Neural cell (in vitro differentiated cells): ENCODE results near the gene CD1C. TPM values are rescaled to one million over a fixed set of nuclear protein-coding genes. Genes with fewer than 3 reads are reported as not detected.

Experiments
- H2AFZ ChIP-seq: fragments of 200-600, 300-800 bp; sonication (generic), shearing (Covaris generic); 2 replicates; pipeline ENCODE4 v1.6.0; 2014; ENCODE audit warnings: low read depth, mild to moderate bottlenecking, antibody characterized with exemption, low read length, moderate library complexity
- H3F3A ChIP-seq: fragments of 200-600 bp; shearing (Covaris generic); 2 replicates; pipeline ENCODE4 v1.6.1; 2016; ENCODE audit warnings: mild to moderate bottlenecking, moderate library complexity, mixed read lengths, antibody characterized with exemption, low read length; ENCODE audit not compliant: insufficient read depth, poor library complexity, severe bottlenecking
- H3K27ac ChIP-seq: fragments of 200-600, 300-800 bp; sonication (generic), shearing (Covaris generic); 2 replicates; pipeline ENCODE4 v1.5.1; 2014; ENCODE audit warnings: mild to moderate bottlenecking, low read length, moderate library complexity
- H3K27me3 ChIP-seq: fragments of 300-800, 200-600 bp; sonication (generic), shearing (Covaris generic); 2 replicates; pipeline ENCODE4 v1.6.0; 2014; ENCODE audit warnings: mild to moderate bottlenecking, low read depth, low read length, moderate library complexity; ENCODE audit not compliant: insufficient read depth
- H3K36me3 ChIP-seq: fragments of 300-800, 200-600 bp; sonication (generic), shearing (Covaris generic); 2 replicates; pipeline ENCODE4 v1.5.1; 2014; ENCODE audit warnings: mild to moderate bottlenecking, antibody characterized with exemption, low read length, moderate library complexity; ENCODE audit not compliant: insufficient read depth
- H3K4me2 ChIP-seq: fragments of 300-800, 200-600 bp; sonication (generic), shearing (Covaris generic); 2 replicates; pipeline ENCODE4 v1.6.0; 2014; ENCODE audit warnings: mild to moderate bottlenecking, low read length
- H3K4me3 ChIP-seq: fragments of 300-800, 200-600 bp; sonication (generic), shearing (Covaris generic); 2 replicates; pipeline ENCODE4 v1.5.1; 2014; ENCODE audit warnings: mild to moderate bottlenecking, low read length, moderate library complexity
- H3K79me2 ChIP-seq: fragments of 200-600 bp; shearing (Covaris generic); replicated peaks from 2 replicates; pipeline ENCODE4 v1.6.0; 2014; ENCODE audit warnings: mild to moderate bottlenecking, low read length, moderate library complexity; ENCODE audit not compliant: insufficient read depth
- H3K9ac ChIP-seq: fragments of 300-800, 200-600 bp; sonication (generic), shearing (Covaris generic); 2 replicates; pipeline ENCODE4 v1.6.1; 2016; ENCODE audit warnings: mild to moderate bottlenecking, low read length, mixed read lengths
- H3K9me2 ChIP-seq: fragments of 200-600 bp; shearing (Covaris generic); 2 replicates; pipeline ENCODE4 v1.6.1; 2016; ENCODE audit warnings: mild to moderate bottlenecking, low read length, mixed read lengths; ENCODE audit not compliant: insufficient read depth
- H3K9me3 ChIP-seq: fragments of 200-600, 300-800 bp; sonication (generic), shearing (Covaris generic); 2 replicates; pipeline ENCODE4 v1.6.1; 2016; ENCODE audit warnings: mild to moderate bottlenecking, mixed run types, low read length, moderate library complexity, mixed read lengths
- H4K20me1 ChIP-seq: fragments of 200-600 bp; shearing (Covaris generic); 2 replicates; pipeline ENCODE4 v1.6.1; 2016; ENCODE audit warnings: mild to moderate bottlenecking, mixed run types; ENCODE audit not compliant: insufficient read depth
- EP300 ChIP-seq: fragments of 450-650 bp; conservative IDR thresholded peaks from 2 replicates; pipeline ENCODE4 v1.6.1; 2014; ENCODE audit warnings: antibody characterized with exemption, mild to moderate bottlenecking, moderate library complexity; ENCODE audit not compliant: poor library complexity, severe bottlenecking
- EZH2 ChIP-seq: fragments of 200-600, 300-800 bp; shearing (Covaris generic), sonication (generic); IDR thresholded peaks from 2 replicates; pipeline ENCODE4 v1.6.1; 2014; ENCODE audit warnings: antibody characterized with exemption, low read length, borderline replicate concordance, mild to moderate bottlenecking; ENCODE audit not compliant: insufficient read depth, poor library complexity, severe bottlenecking
- MXI1 ChIP-seq: fragments of 450-650 bp; conservative IDR thresholded peaks from 2 replicates; pipeline ENCODE4 v1.6.1; 2014; ENCODE audit warnings: antibody characterized with exemption, mild to moderate bottlenecking; ENCODE audit not compliant: poor library complexity, severe bottlenecking
- POLR2AphosphoS5 ChIP-seq: IDR thresholded peaks from 2 replicates; pipeline ENCODE4 v1.6.1; 2012
- RAD21 ChIP-seq: fragments of 450-650 bp; conservative IDR thresholded peaks from 2 replicates; pipeline ENCODE4 v1.6.1; 2014; ENCODE audit warnings: antibody characterized with exemption, mild to moderate bottlenecking, moderate library complexity
- SMC3 ChIP-seq: fragments of 450-650 bp; conservative IDR thresholded peaks from 2 replicates; pipeline ENCODE4 v1.6.1; 2014; ENCODE audit warnings: antibody characterized with exemption, mild to moderate bottlenecking, moderate library complexity; ENCODE audit not compliant: poor library complexity
- TAF1 ChIP-seq: IDR thresholded peaks from 2 replicates; pipeline ENCODE4 v1.6.1; 2012; ENCODE audit warnings: low read depth
- polyA minus RNA-seq: library from RNA; depleted of rRNA, polyadenylated mRNA; stranded (reverse); fragments of >200 nt; gene quantifications from 2 replicates; pipeline ENCODE4 v1.2.3, GENCODE V29; 2014
- polyA plus RNA-seq: library from polyadenylated mRNA; depleted of rRNA; stranded (reverse); fragments of >200 nt; gene quantifications from 2 replicates; pipeline ENCODE4 v1.2.3, GENCODE V29; 2014
- TF ChIP-seq, protein P1 (sequence below): fragments of 450-650 bp; IDR thresholded peaks from 2 replicates; pipeline ENCODE4 v1.5.1; 2014; ENCODE audit warnings: antibody characterized with exemption, mild to moderate bottlenecking, moderate library complexity; ENCODE audit not compliant: poor library complexity, severe bottlenecking
- TF ChIP-seq, protein P2 (sequence below): IDR thresholded peaks from 2 replicates; pipeline ENCODE4 v1.6.1; 2012; ENCODE audit warnings: borderline replicate concordance

CD1C gene
- not detected in 2 replicates for polyA plus RNA-seq
- polyA minus RNA-seq: not detected in 2 replicates

DNA sequence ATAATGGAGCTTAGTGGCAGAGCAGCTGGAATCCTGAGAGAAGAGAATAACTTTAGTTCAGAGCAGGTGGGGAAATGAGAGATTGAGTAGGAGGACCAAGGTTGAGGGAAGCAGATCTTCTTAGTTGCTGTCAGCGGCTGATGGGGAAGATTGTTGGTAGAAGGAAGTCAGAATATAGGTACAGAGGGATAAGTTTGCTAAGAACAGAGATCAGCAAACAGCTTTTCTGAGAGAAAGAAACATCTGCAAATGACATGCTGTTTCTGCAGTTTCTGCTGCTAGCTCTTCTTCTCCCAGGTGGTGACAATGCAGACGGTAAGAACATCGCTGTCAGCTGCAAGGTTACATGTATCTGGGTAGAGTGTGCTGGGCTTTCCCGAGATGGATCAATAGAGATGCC lies at the start of gene CD1C:
Gene CD1C, plus strand, starts transcription at position 113 of the 400 bp plus-strand sequence. Its CDS starts 142 bp downstream, at position 255.
- no peaks in the 10 kb centered on the region for H3K9me3 ChIP-seq
- no peaks in the 10 kb centered on the region for H3F3A ChIP-seq
- TF ChIP-seq SMC3 (no peak), RAD21 (no peak), MXI1 (no peak)
- H3K27me3 ChIP-seq: no peaks in the 10 kb centered on the region
- no peaks in the 10 kb centered on the region for H3K79me2 ChIP-seq
- H3K36me3 ChIP-seq: no peaks in the 10 kb centered on the region
- no peak within 1 kb of the TSS for H3K9ac ChIP-seq
- no peak within 1 kb of the TSS for H3K27ac ChIP-seq
- H3K4me2 ChIP-seq: no peak within 1 kb of the TSS
- no peaks in the 10 kb centered on the region for H4K20me1 ChIP-seq
- no peak within 1 kb of the TSS for H3K4me3 ChIP-seq
- H3K9me2 ChIP-seq: no peaks in the 10 kb centered on the region
- no peak within 1 kb of the TSS for H2AFZ ChIP-seq

DNA sequence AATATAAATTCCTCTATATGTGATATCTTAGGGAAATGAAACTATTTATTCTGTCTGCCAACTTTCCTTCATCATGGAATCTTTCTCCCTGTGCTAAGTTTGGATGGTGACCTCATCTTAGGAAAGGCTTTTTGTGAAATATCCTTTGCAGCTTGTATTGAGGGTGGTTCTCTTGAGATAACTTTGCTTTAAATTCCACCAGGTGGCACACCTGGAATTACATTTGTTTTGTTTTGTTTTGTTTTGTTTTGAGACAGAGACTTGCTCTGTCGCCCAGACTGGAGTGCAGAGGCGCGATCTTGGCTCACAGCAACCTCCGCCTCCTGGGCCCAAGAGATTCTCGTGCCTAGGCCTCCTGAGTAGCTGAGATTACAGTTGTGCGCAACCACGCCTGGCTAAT lies 43.1 kb upstream of the CD1C start:
- no peaks in the 10 kb centered on the region for H3K9me3 ChIP-seq
- no peaks in the 10 kb centered on the region for H3K27me3 ChIP-seq
- H3K9me2 ChIP-seq: no peaks in the 10 kb centered on the region
- H3K79me2 ChIP-seq: no peaks in the 10 kb centered on the region
- no peaks in the 10 kb centered on the region for H4K20me1 ChIP-seq
- H2AFZ ChIP-seq: no peak overlapping the region
- H3K36me3 ChIP-seq: no peaks in the 10 kb centered on the region
- no peak overlapping the region for H3K4me2 ChIP-seq
- H3K9ac ChIP-seq: no peak overlapping the region
- H3K27ac ChIP-seq: no peak overlapping the region
- no peaks in the 10 kb centered on the region for H3F3A ChIP-seq
- no peak for TF ChIP-seq EP300
- TF ChIP-seq RAD21: peak; percentile 32
- peak; percentile 53 for TF ChIP-seq SMC3
- TF ChIP-seq, protein P1, sequence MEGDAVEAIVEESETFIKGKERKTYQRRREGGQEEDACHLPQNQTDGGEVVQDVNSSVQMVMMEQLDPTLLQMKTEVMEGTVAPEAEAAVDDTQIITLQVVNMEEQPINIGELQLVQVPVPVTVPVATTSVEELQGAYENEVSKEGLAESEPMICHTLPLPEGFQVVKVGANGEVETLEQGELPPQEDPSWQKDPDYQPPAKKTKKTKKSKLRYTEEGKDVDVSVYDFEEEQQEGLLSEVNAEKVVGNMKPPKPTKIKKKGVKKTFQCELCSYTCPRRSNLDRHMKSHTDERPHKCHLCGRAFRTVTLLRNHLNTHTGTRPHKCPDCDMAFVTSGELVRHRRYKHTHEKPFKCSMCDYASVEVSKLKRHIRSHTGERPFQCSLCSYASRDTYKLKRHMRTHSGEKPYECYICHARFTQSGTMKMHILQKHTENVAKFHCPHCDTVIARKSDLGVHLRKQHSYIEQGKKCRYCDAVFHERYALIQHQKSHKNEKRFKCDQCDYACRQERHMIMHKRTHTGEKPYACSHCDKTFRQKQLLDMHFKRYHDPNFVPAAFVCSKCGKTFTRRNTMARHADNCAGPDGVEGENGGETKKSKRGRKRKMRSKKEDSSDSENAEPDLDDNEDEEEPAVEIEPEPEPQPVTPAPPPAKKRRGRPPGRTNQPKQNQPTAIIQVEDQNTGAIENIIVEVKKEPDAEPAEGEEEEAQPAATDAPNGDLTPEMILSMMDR: peak; percentile 34
- TF ChIP-seq, protein P2, sequence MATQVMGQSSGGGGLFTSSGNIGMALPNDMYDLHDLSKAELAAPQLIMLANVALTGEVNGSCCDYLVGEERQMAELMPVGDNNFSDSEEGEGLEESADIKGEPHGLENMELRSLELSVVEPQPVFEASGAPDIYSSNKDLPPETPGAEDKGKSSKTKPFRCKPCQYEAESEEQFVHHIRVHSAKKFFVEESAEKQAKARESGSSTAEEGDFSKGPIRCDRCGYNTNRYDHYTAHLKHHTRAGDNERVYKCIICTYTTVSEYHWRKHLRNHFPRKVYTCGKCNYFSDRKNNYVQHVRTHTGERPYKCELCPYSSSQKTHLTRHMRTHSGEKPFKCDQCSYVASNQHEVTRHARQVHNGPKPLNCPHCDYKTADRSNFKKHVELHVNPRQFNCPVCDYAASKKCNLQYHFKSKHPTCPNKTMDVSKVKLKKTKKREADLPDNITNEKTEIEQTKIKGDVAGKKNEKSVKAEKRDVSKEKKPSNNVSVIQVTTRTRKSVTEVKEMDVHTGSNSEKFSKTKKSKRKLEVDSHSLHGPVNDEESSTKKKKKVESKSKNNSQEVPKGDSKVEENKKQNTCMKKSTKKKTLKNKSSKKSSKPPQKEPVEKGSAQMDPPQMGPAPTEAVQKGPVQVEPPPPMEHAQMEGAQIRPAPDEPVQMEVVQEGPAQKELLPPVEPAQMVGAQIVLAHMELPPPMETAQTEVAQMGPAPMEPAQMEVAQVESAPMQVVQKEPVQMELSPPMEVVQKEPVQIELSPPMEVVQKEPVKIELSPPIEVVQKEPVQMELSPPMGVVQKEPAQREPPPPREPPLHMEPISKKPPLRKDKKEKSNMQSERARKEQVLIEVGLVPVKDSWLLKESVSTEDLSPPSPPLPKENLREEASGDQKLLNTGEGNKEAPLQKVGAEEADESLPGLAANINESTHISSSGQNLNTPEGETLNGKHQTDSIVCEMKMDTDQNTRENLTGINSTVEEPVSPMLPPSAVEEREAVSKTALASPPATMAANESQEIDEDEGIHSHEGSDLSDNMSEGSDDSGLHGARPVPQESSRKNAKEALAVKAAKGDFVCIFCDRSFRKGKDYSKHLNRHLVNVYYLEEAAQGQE: no peak
- no peak overlapping the region for H3K4me3 ChIP-seq

DNA sequence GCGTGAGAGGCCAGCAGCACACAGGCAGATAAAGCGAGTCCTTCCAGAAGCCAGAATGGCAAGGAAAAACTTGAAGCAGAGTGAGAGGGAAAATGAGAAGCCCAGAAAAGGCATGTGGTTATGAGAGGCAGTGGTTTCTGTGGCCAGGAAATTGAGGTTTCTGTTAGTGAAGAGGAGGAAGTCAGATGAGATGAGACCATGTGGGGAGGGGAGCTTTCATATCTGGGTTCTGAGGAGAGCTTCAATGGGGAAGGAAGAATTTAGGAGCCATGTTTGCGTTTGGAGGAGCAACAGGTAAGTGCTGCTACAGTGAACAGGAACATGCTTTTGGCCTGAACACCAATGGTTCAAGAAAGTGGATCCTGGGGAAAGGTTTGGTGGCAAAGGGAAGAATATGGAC lies 41.6 kb upstream of the CD1C start:
- no peaks in the 10 kb centered on the region for H3K9me3 ChIP-seq
- H3K9me2 ChIP-seq: no peaks in the 10 kb centered on the region
- no peak overlapping the region for H2AFZ ChIP-seq
- no peaks in the 10 kb centered on the region for H3F3A ChIP-seq
- H3K27me3 ChIP-seq: no peaks in the 10 kb centered on the region
- no peaks in the 10 kb centered on the region for H4K20me1 ChIP-seq
- H3K4me2 ChIP-seq: no peak overlapping the region
- no peak overlapping the region for H3K27ac ChIP-seq
- TF ChIP-seq RAD21: no peak
- TF ChIP-seq SMC3: no peak
- TF ChIP-seq POLR2AphosphoS5: no peak
- no peak for TF ChIP-seq EP300
- no peak for TF ChIP-seq EZH2
- TF ChIP-seq TAF1: no peak
- no peak for TF ChIP-seq MXI1
- TF ChIP-seq, protein P2: no peak
- TF ChIP-seq, protein P1: no peak
- no peak overlapping the region for H3K4me3 ChIP-seq
- H3K79me2 ChIP-seq: no peaks in the 10 kb centered on the region
- no peak overlapping the region for H3K9ac ChIP-seq
- H3K36me3 ChIP-seq: no peaks in the 10 kb centered on the region
